HUES48 (cell line): ENCODE results near the gene GPR158.
"Not testable (repeated sequence)": the region's sequence is repeated elsewhere in the genome, so short reads cannot be mapped to it uniquely, and the experiment has no call there.

Experiments used
- H3K27ac ChIP-seq: one replicate; pipeline ENCODE4 v1.7.0; 2013; ENCODE audit warnings: low read depth, low read length, inconsistent platforms
- H3K27me3 ChIP-seq: 2 replicates; pipeline ENCODE4 v1.6.1; 2013; ENCODE audit warnings: mild to moderate bottlenecking, low read length; ENCODE audit not compliant: control insufficient read depth, insufficient read depth
- H3K36me3 ChIP-seq: 2 replicates; pipeline ENCODE4 v1.6.1; 2013; ENCODE audit warnings: low read length; ENCODE audit not compliant: control insufficient read depth, insufficient read depth
- H3K4me1 ChIP-seq: 2 replicates; pipeline ENCODE4 v1.6.1; 2013; ENCODE audit warnings: mild to moderate bottlenecking, low read length; ENCODE audit not compliant: control insufficient read depth, insufficient read depth
- H3K4me3 ChIP-seq: 2 replicates; pipeline ENCODE4 v1.5.1; 2013; ENCODE audit warnings: mild to moderate bottlenecking, low read depth, low read length
- H3K9ac ChIP-seq: 2 replicates; pipeline ENCODE4 v1.6.1; 2013; ENCODE audit warnings: mild to moderate bottlenecking, low read depth, low read length, moderate library complexity
- H3K9me3 ChIP-seq: 2 replicates; pipeline ENCODE4 v1.6.1; 2013; ENCODE audit warnings: low read length; ENCODE audit not compliant: control insufficient read depth, insufficient read depth

GPR158 gene

GRCh38 chr10:25306386-25306785 lies 131.6 kb downstream of the GPR158 start:
- no peaks in the 10 kb centered on the region for H3K36me3 ChIP-seq
- no peaks in the 10 kb centered on the region for H3K4me1 ChIP-seq
- H3K9me3 ChIP-seq: no peaks in the 10 kb centered on the region
- H3K27ac ChIP-seq: no peak overlapping the region
- no peaks in the 10 kb centered on the region for H3K27me3 ChIP-seq
- H3K9ac ChIP-seq: no peak overlapping the region
- H3K4me3 ChIP-seq: no peak overlapping the region

GRCh38 chr10:25308278-25308677 lies 133.5 kb downstream of the GPR158 start:
- Histone ChIP-seq H3K27ac (no peak overlapping the region), H3K4me1 (no peaks in the 10 kb centered on the region), H3K4me3 (no peak overlapping the region), H3K9me3 (no peaks in the 10 kb centered on the region), H3K27me3 (no peaks in the 10 kb centered on the region), H3K9ac (no peak overlapping the region), H3K36me3 (no peaks in the 10 kb centered on the region)

GRCh38 chr10:25317596-25318211 lies 142.9 kb downstream of the GPR158 start:
- H3K9ac ChIP-seq, H3K27me3 ChIP-seq, H3K9me3 ChIP-seq, H3K4me3 ChIP-seq, H3K36me3 ChIP-seq, H3K27ac ChIP-seq, H3K4me1 ChIP-seq: not testable (repeated sequence)

GRCh38 chr10:25327273-25327672 lies 152.5 kb downstream of the GPR158 start:
- H3K4me1 ChIP-seq: peaks cover 16% of the 10 kb centered on the region; the same call in 1 of the 2 replicates
- H3K36me3 ChIP-seq: no peaks in the 10 kb centered on the region
- H3K4me3 ChIP-seq: no peak overlapping the region
- H3K9me3 ChIP-seq: no peaks in the 10 kb centered on the region
- no peak overlapping the region for H3K9ac ChIP-seq
- no peak overlapping the region for H3K27ac ChIP-seq
- no peaks in the 10 kb centered on the region for H3K27me3 ChIP-seq

- H3K9ac ChIP-seq: no peak overlapping the region
- H3K27me3 ChIP-seq: no peaks in the 10 kb centered on the region
- no peak overlapping the region for H3K4me3 ChIP-seq
- no peak overlapping the region for H3K27ac ChIP-seq
- no peaks in the 10 kb centered on the region for H3K9me3 ChIP-seq
- H3K4me1 ChIP-seq: peaks cover 19% of the 10 kb centered on the region; the same call in 1 of the 2 replicates
- H3K36me3 ChIP-seq: no peaks in the 10 kb centered on the region
Measured at GRCh38 chr10:25328361-25328760, 153.6 kb downstream of the GPR158 start.

GRCh38 chr10:25329587-25329986 lies 154.8 kb downstream of the GPR158 start:
- not testable (repeated sequence) for H3K27ac ChIP-seq, H3K9ac ChIP-seq, H3K9me3 ChIP-seq, H3K36me3 ChIP-seq, H3K4me3 ChIP-seq, H3K27me3 ChIP-seq
- peaks cover 19% of the 10 kb centered on the region; the same call in 1 of the 2 replicates for H3K4me1 ChIP-seq

- H3K4me3 ChIP-seq: no peak overlapping the region
- no peaks in the 10 kb centered on the region for H3K27me3 ChIP-seq
- no peaks in the 10 kb centered on the region for H3K36me3 ChIP-seq
- peaks cover 19% of the 10 kb centered on the region; the same call in 1 of the 2 replicates for H3K4me1 ChIP-seq
- no peak overlapping the region for H3K9ac ChIP-seq
- H3K27ac ChIP-seq: no peak overlapping the region
- H3K9me3 ChIP-seq: no peaks in the 10 kb centered on the region
Measured at GRCh38 chr10:25334445-25334844, 159.6 kb downstream of the GPR158 start.

GRCh38 chr10:25336330-25336729 lies 161.5 kb downstream of the GPR158 start:
- Histone ChIP-seq H3K9me3 (no peaks in the 10 kb centered on the region), H3K27me3 (no peaks in the 10 kb centered on the region), H3K27ac (no peak overlapping the region), H3K4me1 (peaks cover 11% of the 10 kb centered on the region; the same call in 1 of the 2 replicates), H3K36me3 (no peaks in the 10 kb centered on the region), H3K9ac (no peak overlapping the region), H3K4me3 (no peak overlapping the region)

- H3K9me3 ChIP-seq: no peaks in the 10 kb centered on the region
- H3K27me3 ChIP-seq: no peaks in the 10 kb centered on the region
- H3K4me1 ChIP-seq: peaks cover 7% of the 10 kb centered on the region; the same call in 1 of the 2 replicates
- H3K4me3 ChIP-seq: no peak overlapping the region
- H3K36me3 ChIP-seq: no peaks in the 10 kb centered on the region
- no peak overlapping the region for H3K9ac ChIP-seq
- H3K27ac ChIP-seq: no peak overlapping the region
Measured at GRCh38 chr10:25338271-25338670, 163.5 kb downstream of the GPR158 start.

- no peak overlapping the region for H3K9ac ChIP-seq
- no peak overlapping the region for H3K27ac ChIP-seq
- no peaks in the 10 kb centered on the region for H3K9me3 ChIP-seq
Measured at GRCh38 chr10:25339966-25340365, 165.2 kb downstream of the GPR158 start.

GRCh38 chr10:25349520-25349919 lies 174.7 kb downstream of the GPR158 start:
- no peaks in the 10 kb centered on the region for H3K36me3 ChIP-seq
- no peak overlapping the region for H3K4me3 ChIP-seq
- no peaks in the 10 kb centered on the region; the same call in 1 of the 2 replicates for H3K9me3 ChIP-seq
- no peak overlapping the region for H3K27ac ChIP-seq
- no peak overlapping the region for H3K9ac ChIP-seq
- no peaks in the 10 kb centered on the region for H3K4me1 ChIP-seq
- H3K27me3 ChIP-seq: no peaks in the 10 kb centered on the region

More at GRCh38 chr10:25339966-25340365, 165.2 kb downstream of the GPR158 start:
- peaks cover 7% of the 10 kb centered on the region; the same call in 1 of the 2 replicates for H3K4me1 ChIP-seq
- H3K36me3 ChIP-seq: no peaks in the 10 kb centered on the region
- H3K27me3 ChIP-seq: no peaks in the 10 kb centered on the region
- no peak overlapping the region for H3K4me3 ChIP-seq
